ENCODE results near the gene METTL23.

GRCh38 chr17:76713765-76714164, 12.9 kb upstream of the METTL23 start:
- no peak for TF ChIP-seq EZH2 (IDR thresholded peaks at IDR 0.05; ENCODE audit: borderline replicate concordance, low read length)
- TF ChIP-seq CTCF (IDR thresholded peaks at IDR 0.05; ENCODE audit: low read length): no peak
